Fibroblast of lung (primary cell): ENCODE data around the gene GPX1.

ENCODE experiments used
- CTCF ChIP-seq, 2 donors: IDR thresholded peaks in 1 of 2; conservative IDR thresholded peaks in 1 of 2; 1 replicate in 1 of 2; 2 replicates in 1 of 2; pipeline ENCODE4 v1.5.1; 2011 to 2012; ENCODE audit warnings: low read length in 2 of 2, control low read depth in 1 of 2, inconsistent platforms in 1 of 2, low read depth in 1 of 2, mild to moderate bottlenecking in 1 of 2
- EZH2 ChIP-seq: IDR thresholded peaks from 2 replicates; pipeline ENCODE4 v1.5.1; 2012; ENCODE audit warnings: low read length, control low read depth, mild to moderate bottlenecking; ENCODE audit errors: missing control alignments

- TF ChIP-seq CTCF (conservative IDR thresholded peaks at IDR 0.05 in 1 of 2, IDR thresholded peaks at IDR 0.05 in 1 of 2; ENCODE audit: low read depth in 1 of 2, low read length in 2 of 2) = no peak
- TF ChIP-seq EZH2 = no peak
These were observed 24.1 kb downstream of the GPX1 start for GRCh38 chr3:49333916-49334633.
